ENCODE measurements around the gene ACTA2.
"Not testable (repeated sequence)": the region's sequence is repeated elsewhere in the genome, so short reads cannot be mapped to it uniquely, and the experiment has no call there.

The ACTA2 gene

DNA sequence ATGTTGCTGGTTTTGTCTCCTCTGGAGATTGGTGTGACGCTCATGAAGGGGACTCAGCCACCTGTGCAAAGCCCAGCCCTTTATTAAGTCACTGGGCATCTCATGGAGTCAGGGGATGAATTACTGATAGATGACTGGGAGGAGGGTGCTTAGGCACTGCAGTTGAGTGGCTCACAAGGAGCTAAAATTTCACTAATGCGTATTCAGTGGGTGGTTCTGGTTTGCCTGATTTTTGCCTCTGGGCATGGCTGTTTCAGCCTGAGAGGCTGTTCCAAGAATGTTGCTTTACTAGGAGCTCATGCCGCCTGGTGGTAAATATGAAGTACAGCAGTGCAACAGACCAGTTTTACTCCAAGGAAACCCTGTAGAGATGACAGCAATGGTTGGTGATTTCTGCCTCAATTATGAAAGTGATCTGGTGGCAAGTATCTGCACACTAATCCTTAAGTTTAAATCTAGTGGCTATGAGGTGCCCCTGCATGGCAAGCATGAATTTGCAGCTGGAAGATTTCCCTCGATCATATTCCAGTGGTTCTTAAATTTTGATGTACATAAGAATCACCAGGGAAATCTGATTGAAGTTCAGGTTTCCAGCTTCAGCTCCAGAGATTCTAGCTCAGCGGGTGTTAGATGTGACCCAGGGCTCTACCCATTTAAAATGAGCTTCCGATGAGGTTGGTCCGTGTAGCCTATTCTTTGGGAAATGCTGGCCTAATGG, 19.9 kb downstream of the ACTA2 start:
- TF ChIP-seq, protein P1, sequence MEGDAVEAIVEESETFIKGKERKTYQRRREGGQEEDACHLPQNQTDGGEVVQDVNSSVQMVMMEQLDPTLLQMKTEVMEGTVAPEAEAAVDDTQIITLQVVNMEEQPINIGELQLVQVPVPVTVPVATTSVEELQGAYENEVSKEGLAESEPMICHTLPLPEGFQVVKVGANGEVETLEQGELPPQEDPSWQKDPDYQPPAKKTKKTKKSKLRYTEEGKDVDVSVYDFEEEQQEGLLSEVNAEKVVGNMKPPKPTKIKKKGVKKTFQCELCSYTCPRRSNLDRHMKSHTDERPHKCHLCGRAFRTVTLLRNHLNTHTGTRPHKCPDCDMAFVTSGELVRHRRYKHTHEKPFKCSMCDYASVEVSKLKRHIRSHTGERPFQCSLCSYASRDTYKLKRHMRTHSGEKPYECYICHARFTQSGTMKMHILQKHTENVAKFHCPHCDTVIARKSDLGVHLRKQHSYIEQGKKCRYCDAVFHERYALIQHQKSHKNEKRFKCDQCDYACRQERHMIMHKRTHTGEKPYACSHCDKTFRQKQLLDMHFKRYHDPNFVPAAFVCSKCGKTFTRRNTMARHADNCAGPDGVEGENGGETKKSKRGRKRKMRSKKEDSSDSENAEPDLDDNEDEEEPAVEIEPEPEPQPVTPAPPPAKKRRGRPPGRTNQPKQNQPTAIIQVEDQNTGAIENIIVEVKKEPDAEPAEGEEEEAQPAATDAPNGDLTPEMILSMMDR (IDR thresholded peaks at IDR 0.05): peak; percentile 79
- Mint-ChIP-seq H3K36me3 (ENCODE audit: low read depth) (no peaks in the 10 kb centered on the region), H3K27ac (no peak overlapping the region), H3K4me3 (no peak overlapping the region), H3K27me3 (ENCODE audit: low read depth, poor library complexity) (peaks cover 2% of the 10 kb centered on the region), H3K4me1 (peaks cover 22% of the 10 kb centered on the region), H3K9me3 (no peaks in the 10 kb centered on the region)
- peak; percentile 45 for DNase-seq

DNA sequence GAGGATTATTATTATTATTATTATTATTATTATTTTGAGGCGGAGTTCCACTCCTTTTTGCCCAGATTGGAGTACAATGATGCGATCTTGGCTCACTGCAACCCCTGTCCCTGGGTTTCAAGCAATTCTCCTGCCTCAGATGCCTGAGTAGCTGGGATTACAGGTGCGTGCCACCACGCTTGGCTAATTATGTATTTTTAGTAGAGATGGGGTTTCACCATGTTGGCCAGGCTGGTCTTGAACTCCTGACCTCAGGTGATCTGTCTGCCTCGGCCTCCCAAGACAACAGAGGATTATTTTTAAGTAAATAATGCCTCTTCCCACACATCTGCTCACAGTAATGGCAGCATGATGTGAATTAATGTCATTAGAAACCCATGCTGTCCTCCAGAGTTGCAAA, 20.5 kb downstream of the ACTA2 start:
- H3K27ac Mint-ChIP-seq; H3K27me3 Mint-ChIP-seq (ENCODE audit: low read depth, poor library complexity); H3K36me3 Mint-ChIP-seq (ENCODE audit: low read depth); H3K9me3 Mint-ChIP-seq; H3K4me3 Mint-ChIP-seq; DNase-seq: not testable (repeated sequence)
- H3K4me1 Mint-ChIP-seq: peaks cover 28% of the 10 kb centered on the region

DNA sequence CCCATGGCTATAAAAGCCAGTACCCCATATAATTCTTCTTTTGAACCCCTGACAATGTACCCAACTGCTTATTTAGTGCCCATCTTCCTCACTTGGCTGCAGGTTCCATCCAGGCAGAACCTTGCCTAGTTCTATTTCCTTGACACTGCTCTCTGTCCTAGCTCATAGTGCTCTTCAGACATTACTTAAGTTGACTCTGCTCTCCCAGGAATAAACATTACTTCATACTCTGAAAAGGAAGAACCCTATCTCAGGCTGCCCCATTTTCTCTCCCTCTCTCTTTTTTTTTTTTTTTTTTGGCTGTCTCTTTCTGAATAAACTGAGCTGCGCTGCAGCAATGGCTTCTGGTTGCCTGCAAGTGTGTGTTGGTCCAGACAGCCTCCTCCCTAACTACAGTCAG, 21.0 kb downstream of the ACTA2 start:
- H3K9me3 Mint-ChIP-seq: no peaks in the 10 kb centered on the region
- TF ChIP-seq, protein P1 (IDR thresholded peaks at IDR 0.05): no peak
- H3K27me3 Mint-ChIP-seq (ENCODE audit: low read depth, poor library complexity): peaks cover 2% of the 10 kb centered on the region
- no peak overlapping the region for H3K4me3 Mint-ChIP-seq
- H3K36me3 Mint-ChIP-seq (ENCODE audit: low read depth): no peaks in the 10 kb centered on the region
- no peak for DNase-seq
- no peak overlapping the region for H3K27ac Mint-ChIP-seq
- H3K4me1 Mint-ChIP-seq: peaks cover 31% of the 10 kb centered on the region

DNA sequence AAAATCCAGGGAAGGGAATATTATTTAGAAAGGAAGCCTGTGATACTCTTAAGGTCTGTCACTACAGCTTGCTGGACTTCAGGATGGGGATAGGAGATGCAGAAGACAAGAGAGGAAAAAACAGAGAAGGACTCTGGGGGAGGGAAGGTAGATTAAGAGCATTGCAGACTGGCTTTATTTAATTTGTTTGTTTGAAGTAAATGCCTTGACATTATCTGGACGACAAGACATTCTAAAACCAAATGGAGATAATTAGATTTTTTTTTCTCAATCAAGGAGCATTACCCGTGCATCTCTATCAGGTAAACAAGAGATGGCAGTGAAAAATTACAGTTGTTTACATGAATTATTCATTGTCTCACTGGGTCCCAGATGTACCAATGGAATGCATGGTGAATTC, 24.3 kb downstream of the ACTA2 start:
- no peak overlapping the region for H3K4me3 Mint-ChIP-seq
- peaks cover 34% of the 10 kb centered on the region for H3K4me1 Mint-ChIP-seq
- DNase-seq: no peak
- no peaks in the 10 kb centered on the region for H3K36me3 Mint-ChIP-seq (ENCODE audit: low read depth)
- no peaks in the 10 kb centered on the region for H3K9me3 Mint-ChIP-seq
- TF ChIP-seq, protein P1 (IDR thresholded peaks at IDR 0.05): no peak
- peaks cover 2% of the 10 kb centered on the region for H3K27me3 Mint-ChIP-seq (ENCODE audit: low read depth, poor library complexity)
- H3K27ac Mint-ChIP-seq: no peak overlapping the region

DNA sequence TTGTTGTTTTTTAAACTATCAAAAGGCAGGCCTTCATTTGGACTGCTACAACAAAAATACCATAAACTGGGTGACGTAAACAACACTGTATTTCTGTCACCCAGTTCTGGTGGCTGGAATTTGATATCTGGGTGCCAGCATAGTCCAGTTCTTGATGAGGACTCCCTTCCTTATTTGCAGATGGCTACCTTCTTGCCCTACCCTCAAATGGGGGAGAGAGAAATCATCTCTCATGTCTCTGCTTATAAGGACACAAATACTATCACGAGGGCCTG, 25.2 kb downstream of the ACTA2 start:
- Mint-ChIP-seq H3K4me3 (no peak overlapping the region), H3K36me3 (ENCODE audit: low read depth) (no peaks in the 10 kb centered on the region)

DNA sequence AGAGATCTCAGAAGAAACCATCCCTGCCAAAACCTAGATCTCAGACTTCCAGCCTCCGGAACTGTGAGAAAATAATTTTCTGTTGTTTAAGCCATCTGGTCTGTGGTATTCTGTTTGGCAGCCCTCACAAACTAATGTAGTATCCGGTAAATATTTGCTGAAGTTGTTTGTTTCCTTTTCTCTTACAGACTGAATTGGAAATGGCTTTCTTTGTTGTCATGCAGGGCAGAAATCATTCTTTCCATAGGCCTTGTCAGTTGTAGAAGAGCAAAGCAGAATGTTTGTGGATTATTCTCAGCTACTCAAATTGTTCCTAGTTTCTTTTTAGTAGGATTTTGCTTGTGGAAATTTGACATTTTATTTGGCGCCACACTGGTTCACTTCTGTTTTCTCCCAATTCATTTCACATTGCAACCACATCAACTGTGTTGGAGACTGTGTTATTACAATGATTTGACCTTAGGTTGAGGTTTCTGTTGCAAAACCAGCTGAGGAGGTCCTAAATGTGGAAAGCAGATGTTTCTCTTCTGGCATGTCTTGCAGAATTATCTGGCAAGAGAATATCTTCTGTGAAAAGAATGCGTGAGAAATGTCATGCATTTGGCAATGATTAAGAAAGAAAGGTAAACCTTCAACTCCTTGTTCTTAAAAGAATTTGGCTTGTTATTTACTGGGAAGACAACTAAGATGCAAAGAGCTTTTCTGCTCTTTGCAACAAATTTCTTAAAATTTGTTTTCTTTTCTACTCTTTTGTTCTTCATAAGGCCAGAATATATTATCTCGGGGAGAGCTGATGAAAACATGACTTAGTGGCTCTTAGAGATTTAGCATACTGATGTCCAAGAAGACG, 25.8 kb downstream of the ACTA2 start:
- Mint-ChIP-seq H3K4me3 (no peak overlapping the region), H3K36me3 (ENCODE audit: low read depth) (no peaks in the 10 kb centered on the region), H3K27me3 (ENCODE audit: low read depth, poor library complexity) (no peaks in the 10 kb centered on the region), H3K27ac (no peak overlapping the region), H3K4me1 (peaks cover 27% of the 10 kb centered on the region), H3K9me3 (no peaks in the 10 kb centered on the region)
- TF ChIP-seq, protein P1 (IDR thresholded peaks at IDR 0.05): no peak
- no peak for DNase-seq

More for the DNA sequence above, 25.2 kb downstream of the ACTA2 start:
- H3K27me3 Mint-ChIP-seq (ENCODE audit: low read depth, poor library complexity): no peaks in the 10 kb centered on the region
- peaks cover 29% of the 10 kb centered on the region for H3K4me1 Mint-ChIP-seq
- H3K27ac Mint-ChIP-seq: no peak overlapping the region
- TF ChIP-seq, protein P1 (IDR thresholded peaks at IDR 0.05): no peak
- H3K9me3 Mint-ChIP-seq: no peaks in the 10 kb centered on the region
- DNase-seq: no peak
